GM19397 (cell line): ENCODE results near the gene SPACA7.

Experiments
- ATAC-seq: cut with Tn5 transposase; IDR thresholded peaks from one replicate; pipeline ENCODE4 v1.9.1; 2021; ENCODE audit warnings: mild to moderate bottlenecking, moderate library complexity; ENCODE audit not compliant: unreplicated experiment

SPACA7 gene

GRCh38 chr13:112462408-112462807 is 86.3 kb downstream of the SPACA7 start:
- ATAC-seq: no peak

- ATAC-seq: no peak
Observed at GRCh38 chr13:112464720-112465119, 88.6 kb downstream of the SPACA7 start.

- no peak for ATAC-seq
Observed at GRCh38 chr13:112465251-112466131, 89.3 kb downstream of the SPACA7 start.

- no peak for ATAC-seq
Observed at GRCh38 chr13:112466132-112467058, 90.2 kb downstream of the SPACA7 start.

GRCh38 chr13:112467236-112467635 is 91.1 kb downstream of the SPACA7 start:
- no peak for ATAC-seq

GRCh38 chr13:112468069-112468468 is 91.9 kb downstream of the SPACA7 start:
- no peak for ATAC-seq

GRCh38 chr13:112469071-112469745 is 93.1 kb downstream of the SPACA7 start:
- ATAC-seq: no peak

GRCh38 chr13:112473818-112474217 is 97.7 kb downstream of the SPACA7 start:
- ATAC-seq: no peak

- ATAC-seq: no peak
Observed at GRCh38 chr13:112474869-112475268, 98.7 kb downstream of the SPACA7 start.

- ATAC-seq: no peak
Observed at GRCh38 chr13:112475889-112476288, 99.7 kb downstream of the SPACA7 start.

GRCh38 chr13:112477070-112477619 is 101.0 kb downstream of the SPACA7 start:
- ATAC-seq: no peak

- ATAC-seq: no peak
Observed at GRCh38 chr13:112479389-112479788, 103.2 kb downstream of the SPACA7 start.

GRCh38 chr13:112481458-112481857 is 105.3 kb downstream of the SPACA7 start:
- ATAC-seq: no peak

GRCh38 chr13:112483299-112483698 is 107.1 kb downstream of the SPACA7 start:
- no peak for ATAC-seq
